Testis (tissue), 2 donors: Measurements from ENCODE around the gene LAMA1.

Experiments used
- POLR2A ChIP-seq: fragments of 450-650 bp; IDR thresholded peaks from one replicate; pipeline ENCODE4 v1.6.1; 2017; ENCODE audit warnings: antibody characterized with exemption, mild to moderate bottlenecking, moderate library complexity
- TF ChIP-seq, protein P1 (sequence below), 3 experiments: fragments of 450-650 bp in 2 of 3; fragments of 200-600 bp in 1 of 3; sonication (generic) in 1 of 3; IDR thresholded peaks; one replicate each; pipeline ENCODE4 v1.5.1; 2016 to 2019; ENCODE audit warnings: antibody characterized with exemption in 3 of 3, mild to moderate bottlenecking in 2 of 3, moderate library complexity in 1 of 3

GRCh38 chr18:6963452-6964097 lies 154.0 kb downstream of the LAMA1 start:
- TF ChIP-seq, protein P1, sequence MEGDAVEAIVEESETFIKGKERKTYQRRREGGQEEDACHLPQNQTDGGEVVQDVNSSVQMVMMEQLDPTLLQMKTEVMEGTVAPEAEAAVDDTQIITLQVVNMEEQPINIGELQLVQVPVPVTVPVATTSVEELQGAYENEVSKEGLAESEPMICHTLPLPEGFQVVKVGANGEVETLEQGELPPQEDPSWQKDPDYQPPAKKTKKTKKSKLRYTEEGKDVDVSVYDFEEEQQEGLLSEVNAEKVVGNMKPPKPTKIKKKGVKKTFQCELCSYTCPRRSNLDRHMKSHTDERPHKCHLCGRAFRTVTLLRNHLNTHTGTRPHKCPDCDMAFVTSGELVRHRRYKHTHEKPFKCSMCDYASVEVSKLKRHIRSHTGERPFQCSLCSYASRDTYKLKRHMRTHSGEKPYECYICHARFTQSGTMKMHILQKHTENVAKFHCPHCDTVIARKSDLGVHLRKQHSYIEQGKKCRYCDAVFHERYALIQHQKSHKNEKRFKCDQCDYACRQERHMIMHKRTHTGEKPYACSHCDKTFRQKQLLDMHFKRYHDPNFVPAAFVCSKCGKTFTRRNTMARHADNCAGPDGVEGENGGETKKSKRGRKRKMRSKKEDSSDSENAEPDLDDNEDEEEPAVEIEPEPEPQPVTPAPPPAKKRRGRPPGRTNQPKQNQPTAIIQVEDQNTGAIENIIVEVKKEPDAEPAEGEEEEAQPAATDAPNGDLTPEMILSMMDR (IDR thresholded peaks at IDR 0.05), result no peak
- no peak for TF ChIP-seq POLR2A
